ENCODE data around the gene ABL1.

The ABL1 gene

GRCh38 chr9:130918826-130919558 lies 83.9 kb downstream of the ABL1 start:
- no peak for TF ChIP-seq CTCF (IDR thresholded peaks at IDR 0.05; ENCODE audit: low read depth, low read length, missing control alignments)
- no peak overlapping the region for H3K4me3 ChIP-seq (replicated peaks; ENCODE audit: low read depth, low read length)
- no peak for DNase-seq (ENCODE audit: extremely low read depth, low read depth)

- H3K4me3 ChIP-seq (replicated peaks; ENCODE audit: low read depth, low read length), result no peak overlapping the region
- TF ChIP-seq CTCF (IDR thresholded peaks at IDR 0.05; ENCODE audit: low read depth, low read length, missing control alignments), result no peak
- DNase-seq (ENCODE audit: extremely low read depth, low read depth), result no peak
Measured at GRCh38 chr9:130919559-130920145, 84.6 kb downstream of the ABL1 start.

GRCh38 chr9:130920233-130920632 lies 85.2 kb downstream of the ABL1 start:
- no peak for TF ChIP-seq CTCF (IDR thresholded peaks at IDR 0.05; ENCODE audit: low read depth, low read length, missing control alignments)
- DNase-seq (ENCODE audit: extremely low read depth, low read depth), result no peak
- H3K4me3 ChIP-seq (replicated peaks; ENCODE audit: low read depth, low read length), result no peak overlapping the region

- no peak for TF ChIP-seq CTCF (IDR thresholded peaks at IDR 0.05; ENCODE audit: low read depth, low read length, missing control alignments)
- DNase-seq (ENCODE audit: extremely low read depth, low read depth), result no peak
- H3K4me3 ChIP-seq (replicated peaks; ENCODE audit: low read depth, low read length), result no peak overlapping the region
Measured at GRCh38 chr9:130920762-130921299, 85.8 kb downstream of the ABL1 start.

GRCh38 chr9:130921300-130921988 lies 86.4 kb downstream of the ABL1 start:
- TF ChIP-seq CTCF (IDR thresholded peaks at IDR 0.05; ENCODE audit: low read depth, low read length, missing control alignments), result no peak

GRCh38 chr9:130921989-130922892 lies 87.2 kb downstream of the ABL1 start:
- no peak for DNase-seq (ENCODE audit: extremely low read depth, low read depth)
- H3K4me3 ChIP-seq (replicated peaks; ENCODE audit: low read depth, low read length), result no peak overlapping the region
- no peak for TF ChIP-seq CTCF (IDR thresholded peaks at IDR 0.05; ENCODE audit: low read depth, low read length, missing control alignments)

More at GRCh38 chr9:130921300-130921988, 86.4 kb downstream of the ABL1 start:
- no peak for DNase-seq (ENCODE audit: extremely low read depth, low read depth)
- no peak overlapping the region for H3K4me3 ChIP-seq (replicated peaks; ENCODE audit: low read depth, low read length)
